ENCODE measurements around the gene FTH1.
A peak's percentile ranks its signal among the peaks of the same experiment; 100 is the strongest.
"Not testable (repeated sequence)": the region's sequence is repeated elsewhere in the genome, so short reads cannot be mapped to it uniquely, and the experiment has no call there.

The FTH1 gene

DNA sequence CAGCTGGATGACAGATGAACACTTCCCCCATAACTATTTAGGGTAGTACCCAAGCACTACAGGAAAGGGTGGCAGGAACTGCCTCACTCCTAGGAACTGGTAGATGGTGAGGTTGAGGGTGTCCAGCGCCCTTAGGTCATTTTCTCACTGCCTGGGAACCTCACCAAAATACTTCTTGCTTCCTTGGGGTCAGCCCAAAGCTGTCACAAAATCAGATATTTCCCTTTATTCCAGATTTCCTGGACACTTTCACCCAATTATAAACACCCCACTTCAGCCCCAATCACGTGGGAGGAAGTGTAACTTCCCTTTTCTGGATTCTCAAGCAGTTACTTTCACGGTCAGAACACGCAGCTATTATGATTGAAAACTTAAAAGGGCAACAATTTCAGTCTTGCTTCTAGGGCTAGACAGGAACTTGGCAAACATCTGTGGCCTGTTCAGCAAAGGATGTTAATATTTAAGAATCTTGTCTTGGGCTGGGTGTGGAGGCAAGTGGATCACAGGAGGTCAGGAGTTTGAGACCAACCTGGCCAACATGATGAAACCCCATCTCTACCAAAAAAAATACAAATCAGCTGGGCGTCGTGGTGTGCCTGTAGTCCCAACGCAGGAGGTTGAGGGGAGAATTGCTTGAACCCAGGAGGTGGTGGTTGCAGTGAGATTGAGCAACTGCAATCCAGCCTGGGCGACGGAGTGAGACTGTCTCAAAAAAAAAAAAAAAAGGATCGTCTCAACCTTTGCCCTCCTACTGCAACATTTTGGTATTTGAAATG lies 4.0 kb downstream of the FTH1 start:
- DNase-seq: peak; percentile 54

DNA sequence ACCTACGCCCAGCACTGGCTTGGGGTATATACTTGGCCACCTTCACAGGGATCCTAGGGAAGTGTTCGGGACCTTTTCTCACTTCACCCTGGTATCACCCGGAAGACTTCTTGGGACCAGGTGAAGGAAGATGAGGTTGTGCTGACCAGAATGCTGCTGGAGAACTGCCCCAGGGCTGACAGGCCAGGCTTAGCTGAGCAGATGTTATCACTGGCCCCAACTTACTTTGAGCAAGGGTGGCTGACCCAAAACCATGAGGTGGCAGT lies 4.5 kb downstream of the FTH1 start:
- no peak for DNase-seq

DNA sequence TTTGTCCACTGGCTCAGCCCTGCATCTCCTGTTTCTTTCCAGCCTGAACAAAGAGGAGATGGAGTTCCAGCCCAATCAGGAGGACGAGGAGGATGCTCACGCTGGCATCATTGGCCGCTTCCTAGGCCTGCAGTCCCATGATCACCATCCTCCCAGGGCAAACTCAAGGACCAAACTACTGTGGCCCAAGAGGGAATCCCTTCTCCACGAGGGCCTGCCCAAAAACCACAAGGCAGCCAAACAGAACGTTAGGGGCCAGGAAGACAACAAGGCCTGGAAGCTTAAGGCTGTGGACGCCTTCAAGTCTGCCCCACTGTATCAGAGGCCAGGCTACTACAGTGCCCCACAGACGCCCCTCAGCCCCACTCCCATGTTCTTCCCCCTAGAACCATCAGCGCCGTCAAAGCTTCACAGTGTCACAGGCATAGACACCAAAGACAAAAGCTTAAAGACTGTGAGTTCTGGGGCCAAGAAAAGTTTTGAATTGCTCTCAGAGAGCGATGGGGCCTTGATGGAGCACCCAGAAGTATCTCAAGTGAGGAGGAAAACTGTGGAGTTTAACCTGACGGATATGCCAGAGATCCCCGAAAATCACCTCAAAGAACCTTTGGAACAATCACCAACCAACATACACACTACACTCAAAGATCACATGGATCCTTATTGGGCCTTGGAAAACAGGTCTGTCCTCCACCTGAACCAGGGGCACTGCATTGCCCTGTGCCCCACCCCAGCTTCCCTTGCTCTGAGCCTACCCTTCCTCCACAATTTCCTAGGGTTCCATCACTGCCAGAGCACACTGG lies 5.0 kb downstream of the FTH1 start:
- DNase-seq: no peak

DNA sequence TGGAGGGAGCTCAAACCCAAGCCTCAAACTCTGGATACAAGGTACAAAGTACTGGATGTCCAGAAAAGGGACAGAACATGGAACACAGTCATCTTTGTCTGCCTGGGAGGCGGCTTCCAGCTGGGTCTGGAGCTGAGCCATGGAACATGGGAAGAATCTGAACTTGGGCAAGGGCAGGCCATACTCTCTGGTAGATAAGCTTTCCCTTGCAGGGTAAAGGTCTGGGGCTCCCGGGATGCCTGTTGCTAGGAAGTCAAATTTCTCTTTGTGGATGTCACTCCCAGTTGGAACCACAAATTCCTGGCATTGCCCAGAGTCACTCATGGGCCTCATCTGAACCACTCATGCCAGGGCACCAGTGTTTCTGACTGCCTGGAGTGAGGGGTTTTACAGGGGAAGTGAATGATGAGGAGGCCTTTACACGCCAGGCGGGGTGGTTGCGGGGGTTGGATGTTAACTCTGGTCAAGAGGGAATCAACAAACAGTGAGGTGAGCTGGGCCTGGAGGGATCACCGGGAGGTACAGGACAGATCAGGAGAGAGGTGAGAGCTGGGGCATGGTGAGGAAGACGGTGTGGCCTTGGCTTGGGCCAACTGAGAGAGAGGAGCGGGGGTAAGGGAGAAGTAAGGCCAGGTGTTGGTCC lies 5.7 kb downstream of the FTH1 start:
- no peak for DNase-seq

DNA sequence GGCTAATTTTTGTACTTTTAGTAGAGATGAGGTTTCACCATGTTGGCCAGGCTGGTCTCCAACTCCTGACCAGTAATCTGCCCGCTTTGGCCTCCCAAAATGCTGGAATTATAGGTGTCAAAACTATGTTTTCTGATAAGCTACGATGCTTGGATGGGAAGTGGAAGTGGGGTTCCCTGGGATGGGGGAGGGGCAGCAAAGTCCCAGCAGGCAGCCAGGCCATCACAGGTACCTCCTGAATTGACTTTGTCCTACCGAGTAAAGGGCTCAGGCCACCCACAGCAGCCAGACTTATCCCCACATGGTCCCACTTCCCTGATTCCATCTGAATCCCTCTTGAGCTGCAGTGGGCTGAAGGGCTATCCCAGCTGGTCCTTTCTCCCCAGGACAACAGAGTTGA lies 6.9 kb downstream of the FTH1 start:
- no peak for DNase-seq

DNA sequence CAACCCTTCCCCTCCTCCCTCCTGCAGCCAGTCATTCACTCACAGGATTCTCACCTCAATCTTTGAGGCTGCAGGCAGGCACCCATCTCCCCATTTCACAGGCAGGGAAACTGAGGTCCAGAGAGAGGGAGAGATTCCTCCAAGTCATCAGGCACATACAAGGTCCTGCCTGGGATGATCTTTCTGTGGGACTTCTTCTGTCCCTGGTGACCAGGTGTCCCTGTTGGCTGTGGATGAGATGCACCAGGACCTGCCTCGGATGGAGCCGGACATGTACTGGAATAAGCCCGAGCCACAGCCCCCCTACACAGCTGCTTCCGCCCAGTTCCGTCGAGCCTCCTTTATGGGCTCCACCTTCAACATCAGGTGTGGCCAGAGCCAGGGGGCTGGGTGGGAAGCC lies 7.8 kb downstream of the FTH1 start:
- no peak for DNase-seq

DNA sequence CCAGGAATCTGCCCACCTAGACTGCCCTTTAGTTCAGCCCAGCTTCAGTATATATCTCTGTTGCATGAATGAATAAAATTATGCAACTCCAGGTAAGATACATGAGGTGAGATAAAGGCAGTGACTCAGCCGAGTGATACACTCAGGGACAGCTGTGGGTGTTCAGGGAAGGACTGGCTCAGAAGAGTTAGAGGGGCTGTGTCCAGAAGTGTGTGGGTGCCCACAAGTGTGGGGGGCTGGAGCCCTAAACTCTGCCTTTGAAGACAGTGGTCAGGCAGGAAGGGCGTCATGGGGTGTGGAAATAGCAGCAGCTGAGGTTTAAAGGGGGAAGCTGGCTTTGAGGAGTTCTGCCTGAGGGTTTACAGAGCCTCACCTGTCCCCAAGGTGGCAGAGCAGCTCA lies 8.3 kb downstream of the FTH1 start:
- no peak for DNase-seq

DNA sequence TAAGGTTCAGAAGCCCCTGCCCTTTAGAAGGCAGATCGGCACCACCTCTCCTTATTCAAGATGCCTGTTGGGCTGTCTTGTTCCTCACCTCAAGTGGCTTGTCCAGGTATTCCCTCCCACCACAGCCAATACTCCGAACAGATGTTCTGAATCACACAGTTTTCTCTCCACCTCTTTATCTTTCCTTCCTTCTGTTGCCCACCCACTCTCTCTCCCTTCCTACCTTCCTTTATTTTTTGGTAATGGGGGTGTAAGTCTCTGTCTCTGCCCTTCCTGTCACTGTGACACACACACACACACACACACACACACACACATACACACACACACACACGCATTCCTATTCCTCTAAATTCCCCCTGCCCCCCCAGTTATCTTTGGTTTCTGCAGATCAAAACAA lies 8.8 kb downstream of the FTH1 start:
- DNase-seq: no peak

DNA sequence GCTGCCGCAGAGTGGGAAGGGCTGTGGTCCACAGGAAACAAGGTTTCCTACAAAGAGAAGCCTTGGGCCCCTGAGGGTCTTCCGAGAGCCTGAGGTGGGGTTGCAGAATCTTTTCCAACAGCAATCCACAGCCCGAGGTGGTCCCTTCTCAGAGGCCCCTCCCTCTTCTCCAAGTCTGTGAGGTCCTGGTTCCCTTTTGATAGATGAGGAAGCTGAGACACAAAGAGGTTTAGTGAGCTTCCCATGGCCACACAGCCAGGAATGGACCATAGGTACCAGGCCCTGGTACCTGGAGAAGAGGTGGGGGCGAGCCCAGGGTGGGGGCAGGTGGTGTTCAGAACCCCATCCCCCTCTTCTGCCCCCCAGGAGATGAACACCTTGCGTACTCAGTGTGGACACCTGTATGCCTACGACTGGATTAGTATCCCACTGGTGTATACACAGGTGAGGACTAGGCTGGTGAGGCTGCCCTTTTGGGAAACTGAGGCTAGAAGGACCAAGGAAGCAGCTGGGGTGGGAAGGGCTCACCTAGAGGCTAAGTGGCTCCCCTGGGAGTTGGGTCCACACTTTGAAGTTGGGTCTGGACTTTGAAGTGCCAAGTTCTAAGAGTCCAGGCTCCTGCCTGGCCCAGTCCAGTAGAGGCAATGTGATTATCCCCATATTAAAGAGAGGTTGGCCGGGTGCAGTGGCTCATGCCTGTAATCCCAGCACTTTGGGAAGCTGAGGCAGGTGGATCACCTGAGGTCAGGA lies 10.2 kb downstream of the FTH1 start:
- DNase-seq: no peak

DNA sequence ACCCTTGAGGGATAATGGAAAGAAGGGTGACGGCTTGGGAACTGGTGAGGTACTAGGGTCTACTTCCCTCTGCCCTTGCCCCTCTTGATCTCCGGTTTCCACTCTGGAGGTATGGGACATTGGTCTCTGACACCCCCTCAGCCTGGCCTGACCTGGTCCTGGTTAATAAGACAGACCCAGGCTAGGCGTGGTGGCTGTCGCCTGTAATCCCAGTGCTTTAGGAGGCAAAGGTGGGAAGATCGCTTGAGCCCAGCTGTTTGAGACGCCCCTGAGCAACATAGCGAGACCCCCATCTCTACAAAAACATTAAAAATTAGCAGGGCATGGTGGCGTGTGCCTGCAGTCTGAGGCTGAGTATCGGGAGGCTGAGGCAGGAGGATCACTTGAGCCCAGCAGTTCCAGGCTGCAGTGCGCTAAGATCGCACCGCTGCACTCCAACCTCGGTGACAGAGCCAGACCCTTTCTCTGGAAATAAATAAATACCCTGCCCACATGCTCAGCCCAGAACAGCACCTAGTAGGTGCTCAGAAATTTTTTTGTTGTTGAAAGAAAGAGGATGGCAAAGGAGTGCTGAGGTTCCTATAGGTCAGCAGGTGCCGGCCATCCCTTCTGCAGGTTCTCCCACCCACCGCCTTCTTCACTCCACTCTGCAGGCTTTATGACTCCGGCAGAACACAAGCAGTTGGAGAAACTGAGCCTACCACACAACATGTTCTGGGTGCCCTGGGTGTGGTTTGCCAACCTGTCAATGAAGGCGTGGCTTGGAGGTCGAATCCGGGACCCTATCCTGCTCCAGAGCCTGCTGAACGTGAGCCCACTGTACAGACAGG lies 11.0 kb downstream of the FTH1 start:
- DNase-seq: no peak

DNA sequence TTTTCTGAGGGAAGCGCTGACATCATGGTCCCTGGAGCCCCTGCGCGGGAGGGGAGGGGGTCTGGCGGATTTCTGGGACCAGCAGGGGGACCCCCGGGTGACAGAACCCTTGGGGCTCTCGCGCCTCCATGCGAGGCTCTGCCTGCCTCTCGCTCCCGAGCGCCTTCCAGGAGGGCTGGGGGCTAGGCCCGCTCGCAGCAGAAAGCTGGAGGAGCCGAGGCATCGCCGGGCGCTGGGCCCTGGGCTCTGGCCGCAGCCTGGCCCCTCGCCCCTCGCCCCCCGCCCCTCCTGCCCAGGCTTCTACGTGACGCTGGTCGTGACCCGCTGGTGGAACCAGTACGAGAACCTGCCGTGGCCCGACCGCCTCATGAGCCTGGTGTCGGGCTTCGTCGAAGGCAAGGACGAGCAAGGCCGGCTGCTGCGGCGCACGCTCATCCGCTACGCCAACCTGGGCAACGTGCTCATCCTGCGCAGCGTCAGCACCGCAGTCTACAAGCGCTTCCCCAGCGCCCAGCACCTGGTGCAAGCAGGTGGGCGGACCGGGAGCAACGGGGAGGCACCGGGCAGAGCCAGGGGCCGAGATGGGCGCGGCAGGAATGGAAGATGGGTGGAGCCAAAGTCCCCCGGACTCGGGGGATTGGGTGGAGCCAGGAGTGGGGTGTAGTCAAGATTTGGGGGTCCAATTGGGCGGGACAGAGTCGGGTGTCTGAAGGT lies 11.9 kb downstream of the FTH1 start:
- no peak for DNase-seq

DNA sequence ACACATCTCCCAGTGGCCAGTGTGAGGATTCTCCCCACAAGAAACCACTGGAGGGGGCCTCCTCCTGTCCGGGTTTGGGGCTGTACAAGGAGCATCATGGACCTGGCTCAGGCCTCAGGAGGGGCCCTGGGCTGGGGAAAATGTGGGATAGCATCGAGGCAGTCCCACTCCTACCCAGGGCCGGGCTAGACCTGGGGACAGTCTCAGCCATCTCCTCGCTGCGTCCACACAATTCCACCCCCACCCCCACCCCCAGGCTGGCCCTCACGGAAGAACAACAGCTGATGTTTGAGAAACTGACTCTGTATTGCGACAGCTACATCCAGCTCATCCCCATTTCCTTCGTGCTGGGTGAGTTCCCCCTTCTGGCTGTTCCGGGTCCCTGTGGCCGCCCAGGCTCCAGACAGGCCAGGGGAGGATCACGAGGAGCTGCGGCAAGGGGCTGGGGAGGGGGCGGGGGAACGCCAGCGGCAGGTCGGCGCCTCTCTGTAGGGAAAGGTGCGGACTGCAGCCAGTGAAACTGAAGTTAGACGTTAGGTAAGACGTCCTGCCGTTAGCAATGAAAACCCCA lies 12.5 kb downstream of the FTH1 start:
- no peak for DNase-seq

DNA sequence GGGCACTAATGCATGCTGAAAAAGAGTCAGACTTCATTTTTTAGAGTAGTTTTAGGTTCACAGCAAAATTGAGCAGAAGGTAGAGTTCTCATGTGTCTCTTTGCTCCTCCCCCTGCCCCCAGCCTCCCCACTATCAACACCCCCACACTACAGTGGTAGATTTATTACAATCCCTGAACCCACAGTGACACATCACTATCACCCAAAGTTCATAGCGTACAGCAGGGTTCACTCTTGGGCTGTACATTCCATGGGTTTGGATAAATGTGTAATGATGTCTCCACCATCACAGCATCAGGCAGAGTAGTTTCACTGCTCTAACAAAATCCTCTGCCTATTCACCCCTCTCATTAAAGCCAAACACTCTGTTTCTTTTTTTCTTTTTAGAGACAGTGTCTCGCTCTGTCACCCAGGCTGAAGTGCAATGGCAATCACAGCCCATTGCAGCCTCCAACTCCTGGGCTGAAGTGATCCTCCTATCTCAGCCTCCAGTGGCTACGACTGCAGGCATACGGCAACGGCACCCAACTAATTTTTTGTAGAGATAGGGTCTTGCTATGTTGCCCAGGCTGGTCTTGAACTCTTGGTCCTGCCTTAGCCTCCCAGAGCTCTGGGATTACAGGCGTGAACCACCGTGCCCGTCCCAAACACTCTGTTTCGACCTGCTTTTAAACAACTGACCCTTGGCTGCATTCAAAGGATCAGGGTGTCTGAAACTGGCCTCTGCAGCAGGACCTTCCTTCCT lies 13.2 kb downstream of the FTH1 start:
- no peak for DNase-seq

DNA sequence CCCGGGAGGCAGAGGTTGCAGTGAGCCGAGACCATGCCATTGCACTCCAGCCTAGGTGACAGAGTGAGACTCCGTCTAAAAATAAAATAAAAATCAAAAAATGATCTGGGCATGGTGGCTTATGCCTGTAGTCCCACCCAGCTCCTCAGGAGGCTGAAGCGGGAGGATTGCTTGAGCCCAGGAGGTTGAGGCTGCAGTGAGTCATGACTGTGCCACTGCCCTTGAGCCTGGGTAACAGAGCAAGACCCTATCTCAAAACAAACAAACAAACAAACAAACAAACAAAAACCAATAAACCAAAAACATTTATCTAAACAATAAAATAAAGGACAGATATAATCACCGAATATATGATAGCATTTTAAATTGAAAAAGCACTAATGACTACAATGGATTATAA lies 13.8 kb downstream of the FTH1 start:
- DNase-seq: not testable (repeated sequence)

DNA sequence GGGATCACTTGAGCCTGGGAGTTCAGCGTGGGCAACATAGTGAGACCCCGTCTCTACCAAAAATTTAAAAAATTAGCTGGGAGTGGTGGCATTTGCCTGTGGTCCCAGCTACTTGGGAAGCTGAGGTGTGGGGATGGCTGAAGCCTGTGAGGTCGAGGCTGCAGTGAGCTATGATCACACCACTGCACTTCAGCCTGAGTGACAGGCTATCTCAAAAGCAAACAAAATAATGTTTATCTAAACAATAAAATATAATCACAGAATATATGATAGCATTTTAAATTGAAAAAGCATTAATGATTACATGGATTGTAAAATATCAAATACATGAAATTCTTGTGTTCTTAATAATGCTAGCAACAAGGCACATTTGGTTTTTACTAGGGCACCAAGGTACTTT lies 14.6 kb downstream of the FTH1 start:
- no peak for DNase-seq

DNA sequence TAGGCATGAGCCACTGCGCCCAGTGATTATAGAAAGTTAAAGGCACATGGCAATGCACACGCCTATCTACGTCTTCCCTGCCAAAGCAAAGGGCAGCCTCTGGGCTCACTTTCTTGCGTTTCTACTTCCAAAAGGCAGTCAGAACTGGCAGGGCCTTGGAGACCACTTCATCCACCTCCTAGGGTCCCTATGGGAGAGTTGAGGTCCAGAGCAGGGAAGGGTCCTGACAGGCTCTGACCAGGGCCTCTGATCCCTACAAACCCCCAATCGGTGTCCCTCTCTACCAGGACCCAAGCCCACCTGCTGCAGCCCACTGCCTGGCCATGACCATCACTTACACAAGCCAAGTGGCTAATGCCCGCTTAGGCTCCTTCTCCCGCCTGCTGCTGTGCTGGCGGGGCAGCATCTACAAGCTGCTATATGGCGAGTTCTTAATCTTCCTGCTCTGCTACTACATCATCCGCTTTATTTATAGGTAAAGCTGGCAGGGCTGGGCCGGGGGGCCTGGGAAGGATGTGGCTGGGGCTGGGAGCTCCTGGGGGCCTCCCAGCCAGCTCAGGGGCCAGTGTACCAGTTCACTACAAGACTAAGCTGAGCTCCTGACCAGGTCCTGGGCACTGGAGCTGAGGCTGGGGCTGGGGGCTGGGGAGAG lies 15.8 kb downstream of the FTH1 start:
- DNase-seq: no peak

DNA sequence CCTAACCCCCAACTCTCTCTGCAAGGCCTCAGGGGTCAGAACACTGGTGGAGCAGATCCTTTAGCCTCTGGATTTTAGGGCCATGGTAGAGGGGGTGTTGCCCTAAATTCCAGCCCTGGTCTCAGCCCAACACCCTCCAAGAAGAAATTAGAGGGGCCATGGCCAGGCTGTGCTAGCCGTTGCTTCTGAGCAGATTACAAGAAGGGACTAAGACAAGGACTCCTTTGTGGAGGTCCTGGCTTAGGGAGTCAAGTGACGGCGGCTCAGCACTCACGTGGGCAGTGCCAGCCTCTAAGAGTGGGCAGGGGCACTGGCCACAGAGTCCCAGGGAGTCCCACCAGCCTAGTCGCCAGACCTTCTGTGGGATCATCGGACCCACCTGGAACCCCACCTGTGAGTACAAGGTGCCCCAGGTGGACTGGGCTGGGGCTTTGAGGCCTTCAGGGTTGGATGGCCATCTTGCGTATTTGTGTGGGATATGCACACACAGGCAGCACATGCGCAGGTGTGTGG lies 17.3 kb downstream of the FTH1 start, which contains the start of gene BEST1:
BEST1 (plus strand) TSS at position 317 of the 513 bp plus-strand sequence. CDS start 1,456 bp downstream, outside the sequence.
- no peak for DNase-seq

DNA sequence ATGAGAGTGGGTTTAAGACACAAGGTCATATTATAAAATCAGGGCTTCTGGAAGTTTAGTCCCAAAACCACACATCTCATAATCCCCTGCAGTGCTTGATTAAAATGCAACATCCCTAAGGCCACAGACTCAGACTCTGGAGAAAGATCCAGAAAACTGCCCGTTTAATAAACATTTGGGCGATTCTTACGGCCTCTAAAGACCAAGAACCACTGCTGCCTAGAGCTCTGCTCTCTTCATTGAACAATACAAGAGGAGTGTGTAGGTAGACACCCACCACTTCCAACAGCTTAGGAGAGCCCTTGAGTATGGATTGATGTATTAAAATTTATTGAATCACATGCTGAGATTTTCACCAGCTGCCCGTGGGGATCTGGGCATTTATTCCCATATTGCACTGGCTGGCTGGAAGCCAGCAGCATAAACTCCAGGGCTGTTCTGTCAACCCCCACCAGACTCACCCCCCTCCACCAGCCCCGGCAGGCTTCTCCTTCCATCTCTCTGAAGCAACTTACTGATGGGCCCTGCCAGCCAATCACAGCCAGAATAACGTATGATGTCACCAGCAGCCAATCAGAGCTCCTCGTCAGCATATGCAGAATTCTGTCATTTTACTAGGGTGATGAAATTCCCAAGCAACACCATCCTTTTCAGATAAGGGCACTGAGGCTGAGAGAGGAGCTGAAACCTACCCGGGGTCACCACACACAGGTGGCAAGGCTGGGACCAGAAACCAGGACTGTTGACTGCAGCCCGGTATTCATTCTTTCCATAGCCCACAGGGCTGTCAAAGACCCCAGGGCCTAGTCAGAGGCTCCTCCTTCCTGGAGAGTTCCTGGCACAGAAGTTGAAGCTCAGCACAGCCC lies 18.0 kb downstream of the FTH1 start:
- DNase-seq: no peak

DNA sequence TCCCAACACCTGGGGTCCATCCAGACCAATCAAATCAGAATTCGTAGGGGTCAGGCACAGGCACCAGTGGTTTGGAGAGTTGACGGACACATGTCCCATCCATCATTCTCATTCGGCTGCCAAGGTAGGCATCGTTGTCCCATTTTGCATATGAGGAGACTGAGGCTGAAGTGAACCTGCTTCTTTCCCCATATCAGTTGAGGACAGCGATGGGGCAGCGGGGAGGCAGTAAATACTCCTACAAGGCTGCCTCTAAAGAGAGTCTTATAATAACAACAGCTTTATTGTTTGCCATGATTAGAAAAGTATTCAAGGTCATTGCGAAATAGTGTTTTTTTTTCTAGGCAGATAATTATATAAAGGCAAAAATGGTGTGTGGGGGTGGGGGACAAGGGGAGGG lies 18.9 kb downstream of the FTH1 start:
- no peak for DNase-seq

Measured in GDM1 (cell line).